ENCODE data around the gene TMTC3. TPM values are rescaled to one million over a fixed set of nuclear protein-coding genes. Genes with fewer than 3 reads are reported as not detected.

The TMTC3 gene
- total RNA-seq, 1 donor from 2014 or later, result 30.4 TPM

DNA sequence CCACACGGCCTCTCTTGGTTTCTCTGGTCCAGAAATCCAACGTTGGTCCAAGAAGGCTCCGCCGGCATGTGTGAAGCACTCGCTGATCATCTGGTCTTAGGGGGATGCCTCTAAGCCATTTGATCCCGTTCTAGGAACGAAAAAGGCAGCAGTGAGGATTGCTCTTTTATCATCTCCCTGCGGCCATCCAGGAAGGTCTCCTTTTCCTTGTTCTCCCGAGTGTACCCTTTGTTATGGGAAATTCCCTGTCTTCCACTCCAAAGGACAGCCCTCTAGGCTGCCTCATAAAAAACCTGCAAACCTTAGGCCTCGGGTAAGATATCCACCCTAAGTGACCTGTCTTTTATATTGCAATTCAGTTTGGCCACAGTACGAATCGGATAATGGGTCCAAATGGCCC is 85.8 kb downstream of the TMTC3 start:
- DNase-seq, result no peak

DNA sequence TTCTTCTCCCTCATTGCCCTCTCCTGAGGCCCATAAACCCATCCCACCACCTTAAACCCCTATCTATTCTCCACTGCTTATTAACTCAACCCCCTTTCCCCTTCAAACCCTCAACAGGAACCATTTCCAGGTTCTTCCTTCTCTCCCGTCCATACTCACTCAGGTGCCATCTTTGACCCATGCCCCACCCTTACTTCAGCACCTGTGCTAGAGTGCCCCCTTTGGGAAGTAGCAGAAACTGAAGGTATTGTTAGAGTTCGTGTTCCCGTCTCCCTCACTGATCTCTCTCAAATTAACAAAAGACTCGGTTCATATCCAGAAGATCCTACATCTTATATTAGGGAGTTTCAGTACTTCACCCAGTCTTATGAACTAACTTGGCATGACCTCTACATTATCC is 86.6 kb downstream of the TMTC3 start:
- no peak for DNase-seq

DNA sequence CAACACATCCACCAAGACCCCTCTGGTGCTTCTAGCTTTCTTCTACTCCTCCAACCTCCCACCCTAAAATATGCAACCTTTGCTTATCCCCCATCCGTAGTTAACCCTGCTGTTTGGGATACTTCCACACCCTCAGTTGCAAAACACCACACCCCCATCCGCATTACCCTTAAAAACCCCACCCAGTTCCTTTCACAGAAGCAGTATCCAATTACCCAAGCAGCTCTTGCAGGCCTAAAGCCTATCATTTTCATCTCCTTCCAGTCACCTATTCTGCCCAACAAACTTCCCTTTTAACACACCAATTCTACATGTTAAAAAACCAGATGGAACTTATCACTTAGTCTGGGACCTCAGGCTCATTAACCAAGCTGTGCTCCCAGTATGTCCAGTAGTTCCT is 88.2 kb downstream of the TMTC3 start:
- DNase-seq, result no peak

DNA sequence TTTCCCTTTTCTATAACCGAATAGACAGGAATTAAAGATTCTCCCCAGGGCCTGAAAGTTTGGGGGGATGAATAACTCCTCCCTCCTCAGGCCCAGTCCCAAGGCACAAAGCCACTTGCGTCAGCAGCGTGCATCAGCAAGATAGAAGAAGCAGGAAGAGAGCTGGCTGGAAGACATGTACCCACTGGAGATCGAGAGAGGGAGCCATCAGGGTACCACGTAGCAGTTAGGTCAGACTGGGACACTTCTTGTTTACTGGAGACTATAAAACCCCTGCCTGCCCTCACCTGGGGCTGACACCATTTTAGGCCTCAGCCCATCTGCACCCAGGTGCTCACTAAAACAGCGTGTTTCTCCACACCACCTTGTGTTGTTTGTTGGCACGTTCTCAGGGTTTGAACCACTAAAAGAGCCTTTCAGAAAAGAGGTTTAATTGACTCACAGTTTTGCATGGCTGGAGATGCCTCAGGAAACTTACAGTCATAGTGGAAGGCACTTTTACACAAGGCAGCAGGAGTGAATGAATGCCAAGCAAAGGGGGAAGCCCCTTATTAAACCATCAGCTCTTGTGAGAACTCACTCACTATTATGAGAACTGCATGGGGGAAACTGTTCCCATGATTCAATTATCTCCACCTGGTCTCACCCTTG is 93.2 kb downstream of the TMTC3 start:
- DNase-seq, result no peak

DNA sequence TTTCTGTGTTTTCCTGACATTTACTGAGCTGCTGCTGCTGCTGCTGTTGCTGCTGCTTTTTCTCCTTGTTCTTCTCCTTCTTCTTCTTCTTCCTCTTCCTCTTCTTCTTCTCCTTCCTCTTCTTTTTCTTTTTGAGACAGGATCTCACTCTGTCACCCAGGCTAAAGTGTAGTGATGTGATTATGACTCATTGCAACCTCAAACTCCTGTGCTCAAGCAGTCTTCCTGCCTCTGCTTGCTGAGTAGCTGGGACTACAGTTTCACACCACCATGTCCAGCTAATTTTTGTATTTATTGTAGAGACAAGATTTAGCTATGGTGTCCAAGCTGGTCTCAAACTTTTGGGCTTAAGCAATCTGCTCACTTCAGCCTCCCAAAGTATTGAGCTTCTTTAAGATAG is 95.8 kb downstream of the TMTC3 start:
- DNase-seq, result no peak

DNA sequence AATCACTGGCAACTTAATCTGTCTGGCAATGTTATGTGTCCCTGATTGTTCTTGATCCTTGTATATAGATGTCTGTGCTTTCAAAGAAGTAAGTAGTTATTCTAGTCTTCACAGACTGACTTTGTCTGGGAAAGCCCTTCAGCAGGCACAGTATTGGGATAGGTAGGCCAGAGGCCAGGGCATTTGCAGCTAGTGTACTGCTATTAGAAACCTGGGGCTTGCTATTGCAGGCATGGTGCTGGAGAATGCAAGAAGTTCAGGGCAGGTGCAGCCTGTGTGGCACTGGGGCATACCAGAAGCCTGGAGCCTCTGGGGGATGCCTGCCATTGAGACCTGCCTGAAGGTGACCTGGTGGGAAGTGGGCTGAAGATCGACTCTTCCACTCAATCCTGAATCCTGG is 96.3 kb downstream of the TMTC3 start:
- DNase-seq, result no peak

DNA sequence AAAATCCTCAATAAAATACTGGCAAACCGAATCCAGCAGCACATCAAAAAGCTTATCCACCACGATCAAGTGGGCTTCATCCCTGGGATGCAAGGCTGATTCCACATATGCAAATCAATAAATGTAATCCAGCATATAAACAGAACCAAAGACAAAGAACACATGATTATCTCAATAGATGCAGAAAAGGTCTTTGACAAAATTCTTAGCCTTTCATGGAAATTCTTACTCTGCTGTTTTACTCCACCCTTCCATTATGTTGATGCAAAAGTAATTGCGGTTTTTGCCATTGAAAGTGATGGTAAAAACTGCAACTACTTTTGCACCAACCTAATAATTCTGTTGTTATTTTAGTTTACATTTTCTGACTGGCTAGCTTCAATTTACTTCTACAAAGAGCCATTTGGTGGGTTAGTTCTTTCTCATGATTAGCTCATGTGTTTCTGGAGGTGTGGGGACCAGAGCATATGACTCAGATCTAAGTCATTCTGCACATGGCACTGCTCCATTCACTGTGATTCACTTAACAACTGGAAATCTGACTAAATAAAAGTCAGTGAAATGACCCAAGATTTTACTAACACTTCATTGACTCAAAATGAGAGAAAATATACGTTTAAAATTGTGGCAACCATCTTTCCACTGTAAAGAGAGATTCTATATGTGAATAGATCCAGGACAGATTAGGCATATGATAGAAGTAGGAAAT is 99.9 kb downstream of the TMTC3 start:
- peak; percentile 3 for DNase-seq

DNA sequence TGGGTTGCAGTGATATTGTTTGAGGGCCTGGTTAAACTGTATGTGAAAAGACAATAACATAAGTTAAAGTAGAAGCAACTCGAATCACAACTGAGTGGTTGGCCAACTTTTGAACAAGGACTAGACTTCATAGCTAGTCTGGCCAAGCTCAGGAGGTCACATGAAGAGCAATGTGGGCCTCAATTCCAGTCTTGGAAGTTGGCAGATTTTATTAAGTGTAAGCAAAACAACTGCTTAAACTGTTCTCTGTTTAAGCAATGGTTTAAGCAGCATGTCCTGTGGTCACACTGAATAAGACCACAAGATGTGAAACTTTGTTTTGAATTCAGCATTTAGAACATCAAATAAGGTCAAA is 100.4 kb downstream of the TMTC3 start:
- no peak for DNase-seq

DNA sequence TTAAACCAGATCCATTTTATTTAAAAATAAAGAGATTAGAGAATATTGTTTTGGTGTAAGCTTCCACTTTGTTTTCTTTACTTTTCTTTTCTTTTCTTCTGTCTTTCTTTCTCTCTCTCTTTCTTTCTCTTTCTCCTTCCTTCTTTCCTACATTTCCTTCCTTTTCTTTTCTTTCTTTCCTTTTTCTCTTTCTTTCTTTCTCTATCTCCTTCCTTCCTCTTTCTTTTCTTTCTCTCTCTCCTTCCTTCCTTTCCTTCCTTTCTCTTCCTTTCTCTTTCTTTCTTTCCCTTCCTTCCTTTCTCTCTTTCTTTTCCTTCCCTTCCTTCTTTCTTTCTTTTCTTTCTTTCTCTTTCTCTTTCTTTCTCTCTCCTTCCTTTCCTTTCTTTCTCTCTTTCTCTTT is 100.8 kb downstream of the TMTC3 start:
- no peak for DNase-seq

DNA sequence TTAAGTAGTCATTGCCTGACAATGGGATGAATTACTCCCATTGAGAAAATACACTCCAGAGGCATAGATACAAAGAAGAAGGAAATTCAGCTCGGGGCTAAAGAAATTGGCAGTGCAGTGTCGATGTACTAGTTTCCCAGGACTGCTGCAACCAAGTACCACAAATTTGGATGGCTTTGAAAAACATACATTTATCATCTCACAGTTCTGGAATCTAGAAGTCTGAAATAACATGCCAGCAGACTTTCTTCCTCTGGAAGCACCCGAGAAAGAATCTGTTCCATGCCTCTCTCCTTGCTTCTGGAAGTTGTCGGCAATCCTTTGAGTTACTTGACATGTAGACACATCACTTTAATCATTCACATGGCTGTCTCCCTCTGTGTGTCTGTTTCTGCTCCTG is 101.9 kb downstream of the TMTC3 start:
- no peak for DNase-seq

DNA sequence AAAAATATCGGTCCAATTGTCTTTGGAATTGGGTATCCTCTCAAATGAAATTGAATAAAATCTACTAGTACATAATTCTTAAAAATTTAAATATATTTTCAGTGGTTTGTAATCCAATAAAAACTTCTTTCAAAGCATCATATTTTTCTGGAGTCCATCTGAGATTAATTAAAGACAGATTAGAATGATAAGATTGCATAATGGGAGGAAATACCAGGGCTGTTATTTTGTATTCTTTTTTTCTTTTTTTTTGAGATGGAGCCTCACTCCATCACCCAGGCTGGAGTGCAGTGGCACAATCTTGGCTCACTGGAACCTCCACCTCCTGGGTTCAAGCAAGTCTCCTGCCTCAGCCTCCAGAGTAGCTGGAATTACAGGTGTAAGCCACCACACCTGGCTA is 103.8 kb downstream of the TMTC3 start:
- DNase-seq, result no peak

DNA sequence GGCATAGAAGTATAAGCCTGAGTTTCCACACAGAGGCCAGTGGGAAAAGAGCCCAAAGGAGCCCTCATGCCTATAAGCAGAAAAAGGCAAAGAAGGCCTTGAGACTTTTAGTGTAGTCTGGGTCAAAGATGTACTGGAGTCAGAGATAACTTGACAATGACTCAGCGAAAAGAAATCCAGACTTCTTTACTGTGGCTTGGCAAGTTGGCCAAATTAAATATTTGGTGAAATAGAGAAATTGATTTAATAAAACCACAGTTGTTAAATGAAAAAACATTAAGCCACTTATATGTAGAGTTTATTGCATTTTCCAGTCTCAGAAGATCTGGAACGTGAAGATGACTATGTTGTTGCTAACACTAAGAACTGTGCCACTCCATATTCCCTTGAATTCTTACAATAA is 105.1 kb downstream of the TMTC3 start:
- no peak for DNase-seq

DNA sequence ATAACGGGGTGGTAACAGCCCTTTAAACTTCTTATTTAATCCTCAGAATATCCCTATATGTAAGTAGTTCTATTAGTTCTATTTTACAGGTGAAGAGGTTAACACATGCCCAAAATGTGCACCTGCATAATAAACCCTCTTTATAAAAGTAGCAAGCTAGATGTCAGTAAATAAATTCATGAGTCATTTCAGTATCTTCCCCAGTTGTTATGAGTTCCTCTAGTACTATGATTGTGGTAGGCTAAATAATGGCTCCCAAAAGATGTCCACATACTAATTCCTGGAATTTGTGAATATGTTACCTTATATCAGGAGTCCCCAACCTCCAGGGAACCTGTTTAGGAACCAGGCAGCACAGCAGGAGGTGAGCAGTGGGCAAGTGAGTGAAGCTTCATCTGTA is 106.5 kb downstream of the TMTC3 start:
- no peak for DNase-seq

Other genes with a start within 250 kb of the TMTC3 start
- gene C12orf50, start 112.9 kb upstream of the TMTC3 start, total RNA-seq, result not detected
- 73.9 TPM for gene CEP290, start 219 bp upstream of the TMTC3 start, total RNA-seq